Measurements from ENCODE around the gene CMYA5.

Gene CMYA5

GRCh38 chr5:79731775-79732174, 42.1 kb downstream of the CMYA5 start:
- no peak overlapping the region for H3K4me3 ChIP-seq (ENCODE audit: low read length)
- TF ChIP-seq, protein P1, sequence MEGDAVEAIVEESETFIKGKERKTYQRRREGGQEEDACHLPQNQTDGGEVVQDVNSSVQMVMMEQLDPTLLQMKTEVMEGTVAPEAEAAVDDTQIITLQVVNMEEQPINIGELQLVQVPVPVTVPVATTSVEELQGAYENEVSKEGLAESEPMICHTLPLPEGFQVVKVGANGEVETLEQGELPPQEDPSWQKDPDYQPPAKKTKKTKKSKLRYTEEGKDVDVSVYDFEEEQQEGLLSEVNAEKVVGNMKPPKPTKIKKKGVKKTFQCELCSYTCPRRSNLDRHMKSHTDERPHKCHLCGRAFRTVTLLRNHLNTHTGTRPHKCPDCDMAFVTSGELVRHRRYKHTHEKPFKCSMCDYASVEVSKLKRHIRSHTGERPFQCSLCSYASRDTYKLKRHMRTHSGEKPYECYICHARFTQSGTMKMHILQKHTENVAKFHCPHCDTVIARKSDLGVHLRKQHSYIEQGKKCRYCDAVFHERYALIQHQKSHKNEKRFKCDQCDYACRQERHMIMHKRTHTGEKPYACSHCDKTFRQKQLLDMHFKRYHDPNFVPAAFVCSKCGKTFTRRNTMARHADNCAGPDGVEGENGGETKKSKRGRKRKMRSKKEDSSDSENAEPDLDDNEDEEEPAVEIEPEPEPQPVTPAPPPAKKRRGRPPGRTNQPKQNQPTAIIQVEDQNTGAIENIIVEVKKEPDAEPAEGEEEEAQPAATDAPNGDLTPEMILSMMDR (conservative IDR thresholded peaks at IDR 0.05; ENCODE audit: low read depth, low read length): no peak
- DNase-seq (ENCODE audit: low read depth): no peak

- TF ChIP-seq, protein P1 (conservative IDR thresholded peaks at IDR 0.05; ENCODE audit: low read depth, low read length): no peak
- no peak for DNase-seq (ENCODE audit: low read depth)
- no peak overlapping the region for H3K4me3 ChIP-seq (ENCODE audit: low read length)
Measured at GRCh38 chr5:79736528-79737514, 47.2 kb downstream of the CMYA5 start.

- H3K4me3 ChIP-seq (ENCODE audit: low read length): no peak overlapping the region
- TF ChIP-seq, protein P1 (conservative IDR thresholded peaks at IDR 0.05; ENCODE audit: low read depth, low read length): no peak
- no peak for DNase-seq (ENCODE audit: low read depth)
Measured at GRCh38 chr5:79738349-79738748, 48.7 kb downstream of the CMYA5 start.

GRCh38 chr5:79742549-79743136, 53.0 kb downstream of the CMYA5 start:
- no peak for DNase-seq (ENCODE audit: low read depth)
- no peak overlapping the region for H3K4me3 ChIP-seq (ENCODE audit: low read length)
- TF ChIP-seq, protein P1 (conservative IDR thresholded peaks at IDR 0.05; ENCODE audit: low read depth, low read length): no peak

GRCh38 chr5:79743846-79744605, 54.4 kb downstream of the CMYA5 start:
- DNase-seq (ENCODE audit: low read depth): no peak
- no peak overlapping the region for H3K4me3 ChIP-seq (ENCODE audit: low read length)
- TF ChIP-seq, protein P1 (conservative IDR thresholded peaks at IDR 0.05; ENCODE audit: low read depth, low read length): no peak

DNA sequence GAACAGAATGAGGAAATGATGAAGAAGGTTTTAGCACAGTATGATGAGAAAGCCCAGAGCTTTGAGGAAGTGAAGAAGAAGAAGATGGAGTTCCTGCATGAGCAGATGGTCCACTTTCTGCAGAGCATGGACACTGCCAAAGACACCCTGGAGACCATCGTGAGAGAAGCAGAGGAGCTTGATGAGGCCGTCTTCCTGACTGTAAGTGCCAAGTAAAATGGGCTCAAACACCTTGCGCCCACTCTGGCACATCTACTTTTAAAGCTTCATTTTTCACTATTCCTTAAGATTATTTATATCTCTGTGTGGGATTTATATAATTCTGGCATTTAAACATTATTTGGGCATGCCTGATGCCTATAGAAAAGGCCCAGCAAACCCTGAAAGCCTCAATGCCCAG, 55.6 kb downstream of the CMYA5 start:
- H3K4me3 ChIP-seq (ENCODE audit: low read length): no peak overlapping the region
- no peak for DNase-seq (ENCODE audit: low read depth)
- TF ChIP-seq, protein P1 (conservative IDR thresholded peaks at IDR 0.05; ENCODE audit: low read depth, low read length): no peak

Data from retinal pigment epithelial cell (primary cell).